Hepatocyte (in vitro differentiated cells): ENCODE data around the gene NIPA2. TPM values are rescaled to one million over a fixed set of nuclear protein-coding genes. Genes with fewer than 3 reads are reported as not detected.

Experiments used
- DNase-seq: peaks from one replicate; pipeline ENCODE4 v3.0.0-alpha.2; 2016; ENCODE audit warnings: low spot score
- H2AFZ ChIP-seq: fragments of 200-600 bp; sonication (generic); 2 replicates; pipeline ENCODE4 v1.6.0; 2016; ENCODE audit warnings: antibody characterized with exemption, mild to moderate bottlenecking
- H3K27ac ChIP-seq: fragments of 200-600 bp; sonication (generic); 2 replicates; pipeline ENCODE4 v1.5.1; 2016; ENCODE audit warnings: mild to moderate bottlenecking
- H3K27me3 ChIP-seq: fragments of 200-600 bp; sonication (generic); 2 replicates; pipeline ENCODE4 v1.6.1; 2016
- H3K36me3 ChIP-seq: fragments of 200-600 bp; sonication (generic); replicated peaks from 2 replicates; pipeline ENCODE4 v1.5.1; 2016; ENCODE audit warnings: low read depth; ENCODE audit not compliant: insufficient read depth
- H3K4me1 ChIP-seq: fragments of 200-600 bp; sonication (generic); 2 replicates; pipeline ENCODE4 v1.5.1; 2016; ENCODE audit warnings: mild to moderate bottlenecking, moderate library complexity; ENCODE audit not compliant: insufficient read depth
- H3K4me2 ChIP-seq: fragments of 200-600 bp; sonication (generic); 2 replicates; pipeline ENCODE4 v1.6.0; 2016
- H3K4me3 ChIP-seq: fragments of 200-600 bp; sonication (generic); 2 replicates; pipeline ENCODE4 v1.5.1; 2016; ENCODE audit warnings: mild to moderate bottlenecking
- H3K79me2 ChIP-seq: fragments of 200-600 bp; sonication (generic); 2 replicates; pipeline ENCODE4 v1.6.0; 2017; ENCODE audit warnings: mild to moderate bottlenecking
- H3K9me2 ChIP-seq: fragments of 200-600 bp; sonication (generic); replicated peaks from 2 replicates; pipeline ENCODE4 v1.6.0; 2017; ENCODE audit warnings: mild to moderate bottlenecking; ENCODE audit not compliant: insufficient read depth
- H3K9me3 ChIP-seq: fragments of 200-600 bp; sonication (generic); 2 replicates; pipeline ENCODE4 v1.5.1; 2016; ENCODE audit warnings: low read depth, mild to moderate bottlenecking
- H4K20me1 ChIP-seq: fragments of 200-600 bp; sonication (generic); 2 replicates; pipeline ENCODE4 v1.6.0; 2016; ENCODE audit warnings: mild to moderate bottlenecking; ENCODE audit not compliant: insufficient read depth, poor library complexity, severe bottlenecking
- CTCF ChIP-seq: fragments of 200-600 bp; sonication (generic); IDR thresholded peaks from 2 replicates; pipeline ENCODE4 v1.5.1; 2016; ENCODE audit warnings: antibody characterized with exemption, mild to moderate bottlenecking; ENCODE audit not compliant: poor library complexity
- EZH2 ChIP-seq: fragments of 200-600 bp; sonication (generic); IDR thresholded peaks from 2 replicates; pipeline ENCODE4 v1.6.1; 2016; ENCODE audit warnings: antibody characterized with exemption, mild to moderate bottlenecking, borderline replicate concordance
- EZH2phosphoT487 ChIP-seq: fragments of 200-600 bp; sonication (generic); IDR thresholded peaks from one replicate; pipeline ENCODE4 v1.6.1; 2018; ENCODE audit warnings: antibody characterized with exemption, mild to moderate bottlenecking, low read depth, moderate library complexity; ENCODE audit not compliant: unreplicated experiment, severe bottlenecking
- WGBS: methylation state at CpG from one replicate; pipeline ENCODE4 v1.1.6; 2016; ENCODE audit warnings: low lambda C conversion rate; ENCODE audit errors: missing lambda C conversion rate; 5-methylcytosine and 5-hydroxymethylcytosine counted together
- polyA plus RNA-seq: library from polyadenylated mRNA; unstranded; fragments of >200 nt; fragmentation: Nextera tagmentation; extraction: Ambion mirVana; gene quantifications from 2 replicates; pipeline ENCODE4 v1.2.1, GENCODE V29; 2016
- total RNA-seq: library from RNA; depleted of rRNA; stranded (reverse); fragments of >200 nt; gene quantifications from 2 replicates; pipeline ENCODE4 v1.2.3, GENCODE V29; 2014

The NIPA2 gene
- total and polyA plus RNA-seq, 2 experiments from 2014 or later, result 52.7 to 77.2 TPM

- H3K79me2 ChIP-seq, result no peaks in the 10 kb centered on the region
- H3K4me3 ChIP-seq, result no peak overlapping the region
- H2AFZ ChIP-seq, result no peak overlapping the region
- H3K9me3 ChIP-seq, result no peaks in the 10 kb centered on the region
- no peaks in the 10 kb centered on the region for H3K4me1 ChIP-seq
- TF ChIP-seq EZH2phosphoT487, result no peak
- TF ChIP-seq EZH2, result no peak
- TF ChIP-seq CTCF, result no peak
- DNase-seq, result no peak
- H3K27ac ChIP-seq, result no peak overlapping the region
- H3K9me2 ChIP-seq, result no peaks in the 10 kb centered on the region
- H4K20me1 ChIP-seq, result no peaks in the 10 kb centered on the region
- no peak overlapping the region for H3K4me2 ChIP-seq
- 96% methylated on average over 13 of the region's 13 CpGs for WGBS
- H3K36me3 ChIP-seq, result no peaks in the 10 kb centered on the region
- no peaks in the 10 kb centered on the region for H3K27me3 ChIP-seq
Measured at GRCh38 chr15:22913646-22914380, 75.3 kb downstream of the NIPA2 start.

- H3K36me3 ChIP-seq, result no peaks in the 10 kb centered on the region
- H3K4me2 ChIP-seq, result no peak overlapping the region
- WGBS, result 98% methylated on average over 25 of the region's 25 CpGs
Measured at GRCh38 chr15:22915866-22916515, 77.5 kb downstream of the NIPA2 start.

DNA sequence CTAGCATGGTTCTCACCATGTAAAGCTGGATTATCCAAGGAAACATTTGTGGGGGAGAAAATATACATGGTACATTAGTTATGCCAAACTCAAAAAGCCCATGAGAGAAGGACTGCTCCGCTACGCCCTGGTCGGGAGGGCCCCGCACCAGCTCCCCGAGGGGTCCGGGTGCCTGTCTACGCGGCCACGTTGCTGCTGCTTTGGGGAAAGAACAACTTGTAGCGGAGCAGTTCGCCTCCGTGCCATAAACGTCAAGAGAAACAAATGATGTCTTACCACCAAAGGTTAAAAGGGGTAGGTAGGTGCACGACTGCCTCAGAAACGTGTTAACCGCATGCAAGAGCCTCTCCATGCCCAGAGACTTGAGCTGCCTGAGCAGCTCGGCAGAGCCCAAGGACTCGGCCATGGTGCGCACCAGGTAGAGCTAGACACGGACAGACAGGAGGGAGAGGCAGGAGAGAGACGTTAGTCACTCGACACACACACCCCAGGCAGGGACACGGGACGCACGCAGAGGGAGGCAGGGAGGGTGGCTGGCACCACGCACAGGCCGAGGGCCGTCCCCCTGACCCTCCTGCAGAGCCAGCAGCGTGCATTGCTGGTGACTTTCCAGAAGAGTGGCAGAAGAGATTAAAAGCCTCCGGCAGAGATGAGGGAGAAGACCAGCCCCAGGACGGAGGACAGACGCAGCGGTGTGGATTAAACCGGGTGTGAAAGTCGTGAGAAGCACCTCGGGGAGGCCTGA is 78.3 kb downstream of the NIPA2 start:
- H3K79me2 ChIP-seq, result no peaks in the 10 kb centered on the region
- no peaks in the 10 kb centered on the region for H3K27me3 ChIP-seq
- no peak overlapping the region for H3K4me2 ChIP-seq
- no peak for DNase-seq
- no peaks in the 10 kb centered on the region for H4K20me1 ChIP-seq
- no peak overlapping the region for H2AFZ ChIP-seq
- H3K9me3 ChIP-seq, result no peaks in the 10 kb centered on the region
- H3K4me1 ChIP-seq, result no peaks in the 10 kb centered on the region
- WGBS, result 97% methylated on average over 36 of the region's 36 CpGs
- no peak for TF ChIP-seq CTCF
- no peak for TF ChIP-seq EZH2phosphoT487
- TF ChIP-seq EZH2, result no peak
- H3K9me2 ChIP-seq, result no peaks in the 10 kb centered on the region
- no peak overlapping the region for H3K4me3 ChIP-seq
- H3K36me3 ChIP-seq, result no peaks in the 10 kb centered on the region
- no peak overlapping the region for H3K27ac ChIP-seq

More at GRCh38 chr15:22915866-22916515, 77.5 kb downstream of the NIPA2 start:
- Histone ChIP-seq H3K27ac (no peak overlapping the region), H3K79me2 (no peaks in the 10 kb centered on the region), H3K9me3 (no peaks in the 10 kb centered on the region), H3K27me3 (no peaks in the 10 kb centered on the region), H3K4me3 (no peak overlapping the region), H4K20me1 (no peaks in the 10 kb centered on the region), H2AFZ (no peak overlapping the region), H3K4me1 (no peaks in the 10 kb centered on the region), H3K9me2 (no peaks in the 10 kb centered on the region)
- DNase-seq, result no peak
- TF ChIP-seq EZH2phosphoT487 (no peak), CTCF (no peak), EZH2 (no peak)
